Measurements from ENCODE around the gene CFAP97.

- TF ChIP-seq POLR2AphosphoS5 (IDR thresholded peaks at IDR 0.05; ENCODE audit: low read depth, low read length) (no peak), TAF1 (IDR thresholded peaks at IDR 0.05; ENCODE audit: borderline replicate concordance, insufficient read depth, low read length) (no peak)
Observed at GRCh38 chr4:185212581-185212980, 8.8 kb upstream of the CFAP97 start.
